Colonic mucosa (tissue), 4 donors: ENCODE results near the gene ABCC5. TPM values are rescaled to one million over a fixed set of nuclear protein-coding genes. Genes with fewer than 3 reads are reported as not detected.

ENCODE experiments used
- DNase-seq: peaks from one replicate; pipeline ENCODE4 v3.0.0-alpha.2; 2020
- H3K27ac ChIP-seq: fragments of 200-600 bp; one replicate; pipeline ENCODE4 v1.8.0; 2021
- H3K27me3 ChIP-seq: fragments of 200-600 bp; one replicate; pipeline ENCODE4 v1.8.0; 2021
- H3K36me3 ChIP-seq: fragments of 200-600 bp; one replicate; pipeline ENCODE4 v1.8.0; 2021
- H3K4me1 ChIP-seq: fragments of 200-600 bp; one replicate; pipeline ENCODE4 v1.8.0; 2021; ENCODE audit warnings: mild to moderate bottlenecking
- H3K4me3 ChIP-seq: fragments of 200-600 bp; one replicate; pipeline ENCODE4 v1.8.0; 2021
- H3K9ac ChIP-seq, 2 donors: one replicate each; pipeline ENCODE4 v1.7.0; 2013; ENCODE audit warnings: control low read depth in 2 of 2, low read depth in 2 of 2, low read length in 2 of 2
- H3K9me3 ChIP-seq: fragments of 200-600 bp; one replicate; pipeline ENCODE4 v1.8.0; 2021
- CTCF ChIP-seq: fragments of 200-600 bp; IDR thresholded peaks from one replicate; pipeline ENCODE4 v1.8.0; 2022; ENCODE audit warnings: antibody characterized with exemption, mild to moderate bottlenecking
- intact Hi-C: fragments of 100-400 bp; cut with DNase I; formaldehyde crosslinking; loops from one replicate; pipeline ENCODE4 v1.14.1; 2022
- total RNA-seq, 2 donors: library from RNA; stranded (reverse); fragmentation: NEBNext Ultra II Directional in 1 of 2; extraction: Animal tissue kit (Norgen Biotek cat#: 25700) in 1 of 2; gene quantifications; one replicate each; pipeline ENCODE4 v1.2.1, GENCODE V29; 2021
- donor health status: healthy.
- donor health status: DM: no; HTN: no; CAD: no.
- donor health status: DM: no; HTN: no; CAD: no.

Gene ABCC5
- total RNA-seq, 2 donors from 2014 or later, result 15.1 to 16.6 TPM

DNA sequence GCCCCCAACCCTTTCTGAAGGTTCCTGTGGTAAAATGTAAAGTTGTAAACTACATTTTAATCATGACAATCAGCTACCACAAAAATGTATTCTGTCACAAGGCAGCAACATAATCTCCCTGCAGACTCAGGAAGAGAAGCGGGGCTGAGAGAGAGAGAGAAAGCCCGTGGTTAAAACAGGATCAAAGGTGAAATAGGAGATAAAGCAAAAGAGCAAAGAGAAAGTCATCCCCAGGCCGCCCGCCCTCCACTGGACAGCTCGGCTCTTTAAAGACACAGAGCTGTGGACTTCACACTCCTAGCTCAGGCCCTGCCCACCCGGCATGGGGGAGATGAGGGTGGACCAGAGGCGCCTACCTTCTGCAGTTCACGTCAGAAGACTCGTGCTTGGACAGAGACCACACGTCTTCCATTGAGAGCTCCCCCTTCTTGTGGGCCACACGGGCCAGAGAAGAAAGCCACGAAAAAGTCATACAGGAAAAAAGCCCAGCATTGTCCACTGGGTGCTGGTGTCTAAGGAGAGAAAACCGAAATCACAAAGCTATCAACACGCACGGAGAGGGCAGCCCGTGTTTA lies 29.4 kb downstream of the ABCC5 start:
- no peak overlapping the region for H3K27ac ChIP-seq
- no peaks in the 10 kb centered on the region for H3K9me3 ChIP-seq
- no peaks in the 10 kb centered on the region for H3K36me3 ChIP-seq
- intact Hi-C loops, result no loop called here
- no peak overlapping the region for H3K4me3 ChIP-seq
- no peak overlapping the region for H3K9ac ChIP-seq
- H3K4me1 ChIP-seq, result no peaks in the 10 kb centered on the region
- no peaks in the 10 kb centered on the region for H3K27me3 ChIP-seq
- no peak for DNase-seq
- TF ChIP-seq CTCF, result no peak

GRCh38 chr3:183987000-183987600 lies 30.6 kb downstream of the ABCC5 start:
- no peak overlapping the region for H3K9ac ChIP-seq
- H3K4me3 ChIP-seq, result no peak overlapping the region
- no peaks in the 10 kb centered on the region for H3K27me3 ChIP-seq
- TF ChIP-seq CTCF, result no peak
- no peaks in the 10 kb centered on the region for H3K36me3 ChIP-seq
- H3K4me1 ChIP-seq, result no peaks in the 10 kb centered on the region
- no peak overlapping the region for H3K27ac ChIP-seq
- H3K9me3 ChIP-seq, result no peaks in the 10 kb centered on the region
- intact Hi-C loops, result no loop called here
- DNase-seq, result no peak

DNA sequence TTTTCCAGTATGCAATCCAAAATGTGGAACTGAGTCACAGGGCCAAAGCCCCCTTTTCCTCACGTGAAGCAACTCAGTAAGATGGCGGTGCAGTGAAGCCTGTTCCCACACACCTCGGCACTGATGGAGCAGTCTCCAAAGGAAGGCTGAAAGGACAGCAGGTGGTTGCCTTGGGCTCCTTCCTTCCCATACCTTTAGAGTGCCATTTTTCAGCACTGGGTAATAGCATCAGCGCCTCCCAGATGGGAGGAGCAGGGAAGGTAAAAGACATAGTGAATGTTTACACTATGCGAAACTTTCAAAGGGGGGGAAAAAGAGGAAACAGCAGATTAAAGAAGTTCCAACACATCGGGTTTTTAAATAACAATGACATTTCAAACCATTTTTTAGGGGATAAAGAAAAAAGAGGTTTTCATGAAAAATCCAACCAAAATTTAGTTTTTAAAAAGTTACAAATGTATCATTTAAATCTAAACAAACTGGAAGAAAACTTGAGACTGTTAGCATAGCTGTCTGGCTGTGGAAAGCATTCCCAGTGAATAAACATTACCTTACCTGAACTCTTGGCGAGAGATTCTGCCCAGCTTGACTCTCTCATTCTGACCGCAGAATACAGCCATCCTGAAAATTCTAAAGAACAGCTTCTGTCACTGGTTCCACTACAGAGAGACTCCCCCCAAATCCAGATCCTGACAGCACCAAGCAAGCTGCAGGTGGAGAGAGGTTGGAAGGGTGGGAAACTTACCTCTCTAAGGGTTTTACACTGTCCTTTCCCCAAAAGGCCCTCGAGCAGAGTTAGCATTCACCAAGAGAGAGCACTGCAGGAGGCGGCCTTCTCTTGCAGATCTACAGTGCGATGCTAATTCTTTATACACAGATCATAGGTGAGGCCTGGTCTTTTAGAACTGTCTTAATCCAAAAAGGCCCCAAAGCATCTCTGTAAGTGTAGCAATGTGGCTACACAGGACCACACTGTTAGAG lies 32.6 kb downstream of the ABCC5 start:
- TF ChIP-seq CTCF, result no peak
- H3K4me3 ChIP-seq, result no peak overlapping the region
- no peaks in the 10 kb centered on the region for H3K27me3 ChIP-seq
- H3K27ac ChIP-seq, result no peak overlapping the region
- no peak overlapping the region for H3K9ac ChIP-seq
- H3K36me3 ChIP-seq, result no peaks in the 10 kb centered on the region
- no peaks in the 10 kb centered on the region for H3K9me3 ChIP-seq
- intact Hi-C loops, result no loop called here
- no peak for DNase-seq
- no peaks in the 10 kb centered on the region for H3K4me1 ChIP-seq

GRCh38 chr3:183984127-183984740 lies 33.5 kb downstream of the ABCC5 start:
- no peak overlapping the region for H3K27ac ChIP-seq
- H3K9me3 ChIP-seq, result no peaks in the 10 kb centered on the region
- no peaks in the 10 kb centered on the region for H3K27me3 ChIP-seq
- TF ChIP-seq CTCF, result no peak
- H3K36me3 ChIP-seq, result no peaks in the 10 kb centered on the region
- no peak overlapping the region for H3K9ac ChIP-seq
- no peaks in the 10 kb centered on the region for H3K4me1 ChIP-seq
- no peak overlapping the region for H3K4me3 ChIP-seq
- no peak for DNase-seq
- intact Hi-C loops, result no loop called here

DNA sequence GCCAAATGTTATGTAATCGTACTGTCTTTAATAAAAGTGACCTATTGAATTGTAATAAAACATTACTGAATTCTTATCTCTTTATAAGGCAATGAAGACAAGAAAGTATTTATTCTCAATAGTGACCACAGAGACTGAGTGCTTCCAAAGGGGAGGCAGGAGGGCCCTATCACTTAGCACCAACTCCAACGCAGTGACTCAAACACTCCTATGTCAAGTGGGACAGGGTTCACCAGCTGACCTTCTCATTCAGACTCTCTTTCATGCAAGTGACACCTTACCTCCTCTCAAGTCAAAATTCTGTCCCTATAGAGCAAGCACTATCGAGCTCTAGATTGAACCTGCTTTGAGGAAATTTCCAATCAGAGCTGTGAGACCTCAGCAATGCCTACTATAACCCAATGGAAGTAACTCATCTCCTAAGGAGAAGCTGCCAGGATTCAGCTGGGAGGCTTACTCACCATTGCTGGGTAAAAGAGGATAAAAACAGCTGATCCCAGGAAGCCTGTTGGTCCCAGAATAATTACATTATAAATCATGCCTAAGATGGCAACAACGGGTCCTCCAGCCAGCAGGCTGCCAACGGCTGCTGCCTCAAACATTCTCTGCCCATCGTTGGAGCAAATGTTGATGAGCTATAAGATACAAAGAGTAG lies 35.6 kb downstream of the ABCC5 start:
- no peak overlapping the region for H3K27ac ChIP-seq
- intact Hi-C loops, result no loop called here
- DNase-seq, result no peak
- no peaks in the 10 kb centered on the region for H3K4me1 ChIP-seq
- H3K4me3 ChIP-seq, result no peak overlapping the region
- no peak overlapping the region for H3K9ac ChIP-seq
- TF ChIP-seq CTCF, result no peak
- no peaks in the 10 kb centered on the region for H3K9me3 ChIP-seq
- H3K36me3 ChIP-seq, result no peaks in the 10 kb centered on the region
- H3K27me3 ChIP-seq, result no peaks in the 10 kb centered on the region
